ENCODE measurements around the gene METAP2.

METAP2 gene

GRCh38 chr12:95538006-95538405 lies 64.1 kb downstream of the METAP2 start:
- TF ChIP-seq FOXP2 (optimal IDR thresholded peaks at IDR 0.05; ENCODE audit: borderline replicate concordance, extremely low read depth, extremely low read length, insufficient read depth), result no peak
- TF ChIP-seq TAF1 (IDR thresholded peaks at IDR 0.05; ENCODE audit: borderline replicate concordance, insufficient read depth, low read length), result no peak
- no peak for TF ChIP-seq REST (IDR thresholded peaks at IDR 0.05; ENCODE audit: insufficient read depth in 1 of 2, low read depth in 2 of 2, low read length in 2 of 2)
- no peak for TF ChIP-seq SIN3A (IDR thresholded peaks at IDR 0.05; ENCODE audit: borderline replicate concordance, insufficient read depth, low read length)
- TF ChIP-seq POLR2AphosphoS5 (IDR thresholded peaks at IDR 0.05; ENCODE audit: low read depth, low read length), result no peak

- TF ChIP-seq SIN3A (IDR thresholded peaks at IDR 0.05; ENCODE audit: borderline replicate concordance, insufficient read depth, low read length) (no peak), FOXP2 (optimal IDR thresholded peaks at IDR 0.05; ENCODE audit: borderline replicate concordance, extremely low read depth, extremely low read length, insufficient read depth) (no peak), TAF1 (IDR thresholded peaks at IDR 0.05; ENCODE audit: borderline replicate concordance, insufficient read depth, low read length) (no peak)
Observed at GRCh38 chr12:95538656-95539055, 64.7 kb downstream of the METAP2 start.

- TF ChIP-seq REST (IDR thresholded peaks at IDR 0.05; ENCODE audit: insufficient read depth in 1 of 2, low read depth in 2 of 2, low read length in 2 of 2) (no peak), SIN3A (IDR thresholded peaks at IDR 0.05; ENCODE audit: borderline replicate concordance, insufficient read depth, low read length) (no peak), FOXP2 (optimal IDR thresholded peaks at IDR 0.05; ENCODE audit: borderline replicate concordance, extremely low read depth, extremely low read length, insufficient read depth) (no peak), POLR2AphosphoS5 (IDR thresholded peaks at IDR 0.05; ENCODE audit: low read depth, low read length) (no peak), TAF1 (IDR thresholded peaks at IDR 0.05; ENCODE audit: borderline replicate concordance, insufficient read depth, low read length) (no peak)
Observed at GRCh38 chr12:95541436-95541835, 67.5 kb downstream of the METAP2 start.

GRCh38 chr12:95543305-95543704 lies 69.4 kb downstream of the METAP2 start:
- TF ChIP-seq REST (IDR thresholded peaks at IDR 0.05; ENCODE audit: insufficient read depth in 1 of 2, low read depth in 2 of 2, low read length in 2 of 2), result no peak
- TF ChIP-seq FOXP2 (optimal IDR thresholded peaks at IDR 0.05; ENCODE audit: borderline replicate concordance, extremely low read depth, extremely low read length, insufficient read depth), result no peak
- no peak for TF ChIP-seq POLR2AphosphoS5 (IDR thresholded peaks at IDR 0.05; ENCODE audit: low read depth, low read length)
- TF ChIP-seq SIN3A (IDR thresholded peaks at IDR 0.05; ENCODE audit: borderline replicate concordance, insufficient read depth, low read length), result no peak
- TF ChIP-seq TAF1 (IDR thresholded peaks at IDR 0.05; ENCODE audit: borderline replicate concordance, insufficient read depth, low read length), result no peak

- TF ChIP-seq REST (IDR thresholded peaks at IDR 0.05; ENCODE audit: insufficient read depth in 1 of 2, low read depth in 2 of 2, low read length in 2 of 2) (no peak), FOXP2 (optimal IDR thresholded peaks at IDR 0.05; ENCODE audit: borderline replicate concordance, extremely low read depth, extremely low read length, insufficient read depth) (no peak), POLR2AphosphoS5 (IDR thresholded peaks at IDR 0.05; ENCODE audit: low read depth, low read length) (no peak), TAF1 (IDR thresholded peaks at IDR 0.05; ENCODE audit: borderline replicate concordance, insufficient read depth, low read length) (no peak), SIN3A (IDR thresholded peaks at IDR 0.05; ENCODE audit: borderline replicate concordance, insufficient read depth, low read length) (no peak)
Observed at GRCh38 chr12:95544756-95545155, 70.8 kb downstream of the METAP2 start.
